ENCODE data around the gene MIGA1. TPM values are rescaled to one million over a fixed set of nuclear protein-coding genes. Genes with fewer than 3 reads are reported as not detected.
A peak's percentile ranks its signal among the peaks of the same experiment; 100 is the strongest.

The MIGA1 gene
- total RNA-seq, 3 donors from 2014 or later (not counting 1 experiment from before 2014, with no cell fraction given) = 13.6 to 16.9 (median 15.6) TPM

DNA sequence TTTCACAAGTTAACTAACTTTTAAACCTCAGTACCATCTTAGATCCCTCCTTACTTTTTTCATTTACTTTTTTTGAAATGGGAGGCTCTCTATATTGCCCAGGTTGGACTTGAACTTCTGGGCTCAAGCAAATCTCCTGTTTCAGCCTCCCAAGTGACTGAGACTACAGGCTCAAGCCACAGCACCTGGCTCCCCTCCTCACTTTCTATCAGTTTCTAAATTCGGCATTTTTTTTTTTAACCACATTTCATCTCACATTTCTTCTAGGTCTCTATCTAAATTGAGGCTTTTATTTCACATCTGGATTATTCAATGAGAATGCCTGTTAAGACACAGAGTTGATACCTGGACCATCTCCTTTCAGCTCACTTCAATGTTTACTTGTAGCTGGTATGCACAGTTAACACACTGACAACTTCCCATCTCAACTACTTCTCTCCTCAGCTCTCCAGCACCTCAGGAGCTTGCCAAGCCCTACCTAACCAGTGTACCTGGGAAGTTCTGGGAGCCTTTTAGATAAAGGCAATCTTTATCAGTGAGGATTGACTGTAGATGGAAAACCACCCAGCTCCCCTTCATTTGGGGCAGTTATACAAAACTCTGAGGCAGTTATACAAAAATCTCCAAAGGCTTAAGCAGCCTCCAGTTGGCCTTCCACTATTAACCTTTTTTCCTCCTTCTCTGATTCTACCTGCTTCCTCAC, 23.2 kb upstream of the MIGA1 start:
- H3K4me1 ChIP-seq (ENCODE audit: control insufficient read depth, insufficient read depth, low read length) = peaks cover 8% of the 10 kb centered on the region
- intact Hi-C loops (cut with micrococcal nuclease) = no loop called here
- no peak overlapping the region for H3K27ac ChIP-seq (ENCODE audit: low read length)
- H3K9me3 Mint-ChIP-seq = no peaks in the 10 kb centered on the region
- WGBS (ENCODE audit: insufficient coverage) = 7% methylated on average over 1 of the region's 1 CpG
- no peak for ATAC-seq
- H3K4me3 ChIP-seq (ENCODE audit: low read length) = no peak overlapping the region
- H3K9me3 ChIP-seq (ENCODE audit: control insufficient read depth, insufficient read depth, low read length) = no peaks in the 10 kb centered on the region
- H3K27ac Mint-ChIP-seq = peak overlapping the region; percentile 97
- H3K36me3 ChIP-seq (ENCODE audit: control insufficient read depth, insufficient read depth, low read length) = no peaks in the 10 kb centered on the region
- H3K27me3 Mint-ChIP-seq (ENCODE audit: low read depth in 2 of 2) = no peaks in the 10 kb centered on the region
- TF ChIP-seq, protein P1, sequence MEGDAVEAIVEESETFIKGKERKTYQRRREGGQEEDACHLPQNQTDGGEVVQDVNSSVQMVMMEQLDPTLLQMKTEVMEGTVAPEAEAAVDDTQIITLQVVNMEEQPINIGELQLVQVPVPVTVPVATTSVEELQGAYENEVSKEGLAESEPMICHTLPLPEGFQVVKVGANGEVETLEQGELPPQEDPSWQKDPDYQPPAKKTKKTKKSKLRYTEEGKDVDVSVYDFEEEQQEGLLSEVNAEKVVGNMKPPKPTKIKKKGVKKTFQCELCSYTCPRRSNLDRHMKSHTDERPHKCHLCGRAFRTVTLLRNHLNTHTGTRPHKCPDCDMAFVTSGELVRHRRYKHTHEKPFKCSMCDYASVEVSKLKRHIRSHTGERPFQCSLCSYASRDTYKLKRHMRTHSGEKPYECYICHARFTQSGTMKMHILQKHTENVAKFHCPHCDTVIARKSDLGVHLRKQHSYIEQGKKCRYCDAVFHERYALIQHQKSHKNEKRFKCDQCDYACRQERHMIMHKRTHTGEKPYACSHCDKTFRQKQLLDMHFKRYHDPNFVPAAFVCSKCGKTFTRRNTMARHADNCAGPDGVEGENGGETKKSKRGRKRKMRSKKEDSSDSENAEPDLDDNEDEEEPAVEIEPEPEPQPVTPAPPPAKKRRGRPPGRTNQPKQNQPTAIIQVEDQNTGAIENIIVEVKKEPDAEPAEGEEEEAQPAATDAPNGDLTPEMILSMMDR (IDR thresholded peaks at IDR 0.05) = no peak
- DNase-seq = no peak
- peak overlapping the region; percentile 36 for H3K4me3 Mint-ChIP-seq
- peaks cover 38 to 41% of the 10 kb centered on the region in 2 donors for H3K4me1 Mint-ChIP-seq
- H3K36me3 Mint-ChIP-seq = no peaks in the 10 kb centered on the region
- no peaks in the 10 kb centered on the region for H3K27me3 ChIP-seq (ENCODE audit: control insufficient read depth, insufficient read depth, low read length)

DNA sequence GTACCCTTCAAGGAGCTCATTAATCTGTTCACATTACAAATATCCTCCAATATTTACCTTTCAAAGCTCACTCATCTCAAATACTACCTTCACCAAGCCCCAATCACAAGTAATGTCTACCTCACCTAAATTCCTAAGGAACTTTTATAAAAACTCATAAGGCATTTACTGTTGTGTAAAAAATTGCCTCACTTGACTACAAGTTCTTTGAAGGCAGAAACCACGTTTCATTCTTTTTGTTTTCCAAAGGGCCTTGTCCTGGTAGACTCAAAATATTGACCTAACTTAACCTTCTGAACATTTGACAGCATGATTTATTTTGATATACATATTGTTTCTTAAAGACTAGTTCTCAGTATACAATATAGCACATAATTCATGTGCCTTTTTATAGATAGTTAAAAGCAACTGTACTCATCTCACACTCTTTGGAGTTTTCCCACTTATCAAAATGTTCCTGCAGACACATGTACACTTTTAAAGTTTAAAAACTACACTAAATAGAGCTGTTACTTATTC, 22.3 kb upstream of the MIGA1 start:
- H3K4me1 Mint-ChIP-seq = peaks cover 36 to 41% of the 10 kb centered on the region in 2 donors
- TF ChIP-seq, protein P1 (IDR thresholded peaks at IDR 0.05) = no peak
- no peak overlapping the region for H3K4me3 ChIP-seq (ENCODE audit: low read length)

DNA sequence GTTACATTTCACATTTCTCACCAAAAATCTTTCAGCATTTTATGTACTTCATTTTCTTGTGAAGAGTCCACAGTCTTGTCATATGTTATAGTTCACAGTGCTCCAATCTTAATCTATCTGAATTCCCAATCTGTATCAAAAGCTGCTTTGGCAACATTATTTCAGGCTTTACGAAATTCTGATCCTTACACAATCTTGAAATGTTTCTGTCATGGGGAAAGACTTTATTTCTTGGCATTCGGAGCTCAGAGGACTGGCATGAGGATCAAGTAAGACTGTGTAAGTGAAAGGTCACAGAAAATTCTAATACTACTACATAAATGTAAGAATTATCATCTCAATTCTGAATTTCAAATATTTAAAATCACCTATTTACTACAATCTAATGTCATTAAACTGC, 21.8 kb upstream of the MIGA1 start:
- H3K4me1 Mint-ChIP-seq = peaks cover 36 to 41% of the 10 kb centered on the region in 2 donors
- Histone ChIP-seq H3K4me1 (ENCODE audit: control insufficient read depth, insufficient read depth, low read length) (peaks cover 8% of the 10 kb centered on the region), H3K27ac (ENCODE audit: low read length) (no peak overlapping the region), H3K27me3 (ENCODE audit: control insufficient read depth, insufficient read depth, low read length) (no peaks in the 10 kb centered on the region), H3K36me3 (ENCODE audit: control insufficient read depth, insufficient read depth, low read length) (no peaks in the 10 kb centered on the region), H3K9me3 (ENCODE audit: control insufficient read depth, insufficient read depth, low read length) (no peaks in the 10 kb centered on the region), H3K4me3 (ENCODE audit: low read length) (no peak overlapping the region)
- H3K9me3 Mint-ChIP-seq = no peaks in the 10 kb centered on the region
- 100% methylated on average over 1 of the region's 2 CpGs for whole genome bisulfite sequencing (ENCODE audit: insufficient coverage)
- ATAC-seq = no peak
- DNase-seq = no peak
- H3K36me3 Mint-ChIP-seq = no peaks in the 10 kb centered on the region
- TF ChIP-seq, protein P1 (IDR thresholded peaks at IDR 0.05) = no peak
- H3K4me3 Mint-ChIP-seq = peak overlapping the region; percentile 76
- no peaks in the 10 kb centered on the region for H3K27me3 Mint-ChIP-seq (ENCODE audit: low read depth in 2 of 2)
- H3K27ac Mint-ChIP-seq = peak overlapping the region; percentile 97
- intact Hi-C loops (cut with micrococcal nuclease) = loop anchor here (2.0 kb wide), 1 partner anchor 221 kb away; the partner anchor contains the start of gene FUBP1

More for the DNA sequence above, 22.3 kb upstream of the MIGA1 start:
- WGBS (ENCODE audit: insufficient coverage) = 58% methylated on average over 1 of the region's 1 CpG
- Mint-ChIP-seq H3K9me3 (no peaks in the 10 kb centered on the region), H3K27ac (peak overlapping the region; percentile 97), H3K4me3 (peak overlapping the region; percentile 76), H3K27me3 (ENCODE audit: low read depth in 2 of 2) (no peaks in the 10 kb centered on the region), H3K36me3 (no peaks in the 10 kb centered on the region)
- no peak for ATAC-seq
- Histone ChIP-seq H3K9me3 (ENCODE audit: control insufficient read depth, insufficient read depth, low read length) (no peaks in the 10 kb centered on the region), H3K27ac (ENCODE audit: low read length) (no peak overlapping the region), H3K27me3 (ENCODE audit: control insufficient read depth, insufficient read depth, low read length) (no peaks in the 10 kb centered on the region), H3K36me3 (ENCODE audit: control insufficient read depth, insufficient read depth, low read length) (no peaks in the 10 kb centered on the region), H3K4me1 (ENCODE audit: control insufficient read depth, insufficient read depth, low read length) (peaks cover 8% of the 10 kb centered on the region)
- intact Hi-C loops (cut with micrococcal nuclease) = no loop called here
- no peak for DNase-seq

All from natural killer cell (primary cell).